GM18868 (cell line): ENCODE results near the gene MTMR2.
"Not testable (repeated sequence)": the region's sequence is repeated elsewhere in the genome, so short reads cannot be mapped to it uniquely, and the experiment has no call there.

ENCODE experiments used
- ATAC-seq: cut with Tn5 transposase; IDR thresholded peaks from one replicate; pipeline ENCODE4 v1.9.1; 2021; ENCODE audit warnings: mild to moderate bottlenecking, moderate library complexity; ENCODE audit not compliant: unreplicated experiment

The MTMR2 gene

DNA sequence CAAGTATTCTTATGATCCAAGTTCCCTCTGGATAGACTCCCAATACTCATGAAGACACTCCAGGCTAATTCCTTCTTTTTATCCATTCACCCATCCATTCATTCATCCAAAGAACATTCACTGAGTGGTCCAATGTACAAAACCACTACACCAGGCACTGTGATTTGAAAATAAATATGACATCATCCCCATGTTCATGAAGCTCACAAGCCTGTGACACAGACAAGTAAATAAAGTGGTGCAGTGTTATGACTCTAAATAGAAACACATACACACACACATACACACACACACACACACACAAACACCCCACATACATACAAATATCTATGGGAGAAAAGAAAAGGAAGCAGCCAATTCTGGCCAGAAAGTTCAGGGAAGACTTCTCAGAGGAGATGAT is 35.5 kb downstream of the MTMR2 start:
- ATAC-seq: no peak

DNA sequence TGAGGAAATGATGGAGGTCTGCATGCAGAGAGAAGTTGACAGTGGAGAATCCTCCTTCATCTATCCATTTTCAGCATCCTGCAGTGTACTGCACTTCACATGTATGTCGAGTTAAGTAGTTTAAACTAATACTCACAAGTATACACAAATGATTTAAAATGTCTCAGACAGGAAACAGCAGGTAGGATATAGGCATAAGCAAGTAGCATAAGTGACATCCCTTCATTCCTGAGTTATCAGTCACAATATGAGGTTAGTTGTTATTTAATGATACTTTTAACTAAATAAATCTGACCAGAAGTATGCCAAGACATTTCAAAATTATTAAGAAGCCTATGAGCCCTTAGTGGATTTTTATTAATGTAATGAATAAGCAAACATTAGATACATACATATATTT is 37.4 kb downstream of the MTMR2 start:
- no peak for ATAC-seq

DNA sequence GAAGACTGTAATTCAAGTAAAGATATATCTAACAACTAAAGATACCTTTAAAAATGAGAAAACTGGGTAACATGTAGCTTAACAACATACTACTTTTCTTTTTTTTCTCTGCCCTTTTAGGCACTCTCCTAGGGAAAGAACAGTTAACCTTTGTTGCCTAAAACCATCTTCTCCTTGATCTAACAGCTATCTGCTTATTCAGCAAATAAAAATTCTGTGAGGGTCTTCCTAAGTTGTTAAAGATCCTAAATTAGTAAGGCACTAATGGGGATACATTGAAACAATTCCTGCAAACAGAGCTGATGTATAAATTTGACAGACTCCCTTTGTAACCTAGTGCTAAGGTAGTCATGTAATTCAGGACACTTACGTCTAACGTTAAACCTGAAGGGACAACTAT is 39.1 kb downstream of the MTMR2 start:
- ATAC-seq: no peak

DNA sequence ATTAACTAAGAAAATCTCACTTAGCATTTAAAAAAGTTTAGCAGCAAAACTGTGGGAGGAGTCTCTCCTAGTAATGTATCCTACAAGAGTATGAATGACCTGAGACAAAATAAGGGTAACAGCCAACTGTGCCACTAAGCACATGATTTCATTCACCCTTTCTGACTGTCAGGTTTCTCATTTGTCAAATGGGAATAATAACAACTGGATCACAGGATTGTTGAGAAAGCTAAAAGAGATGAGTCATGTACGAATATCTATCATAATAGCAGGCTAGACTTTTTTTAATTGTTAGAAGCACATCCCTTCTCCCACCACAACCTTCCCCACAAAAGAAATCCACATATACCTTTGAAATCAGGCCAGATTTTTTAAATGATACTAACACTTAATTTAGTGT is 39.5 kb downstream of the MTMR2 start:
- ATAC-seq: no peak

DNA sequence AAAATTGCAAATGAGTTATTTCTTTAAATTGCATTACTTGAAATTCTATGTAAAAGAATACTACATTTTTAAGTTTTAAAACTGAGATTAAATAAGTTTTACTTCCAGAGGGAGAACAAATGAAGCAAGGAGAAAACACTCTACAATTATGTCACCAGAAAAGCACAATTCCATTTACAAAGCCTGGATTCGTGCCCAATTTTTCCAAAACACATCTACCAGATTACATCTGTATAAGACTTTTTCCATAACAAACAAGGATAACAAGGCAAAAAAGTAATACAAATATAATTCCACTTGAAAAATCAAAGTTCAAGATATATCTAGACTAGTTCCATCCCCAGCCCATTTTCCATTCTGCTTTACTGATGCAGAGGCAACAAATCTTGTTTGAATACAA is 40.5 kb downstream of the MTMR2 start:
- ATAC-seq: no peak

DNA sequence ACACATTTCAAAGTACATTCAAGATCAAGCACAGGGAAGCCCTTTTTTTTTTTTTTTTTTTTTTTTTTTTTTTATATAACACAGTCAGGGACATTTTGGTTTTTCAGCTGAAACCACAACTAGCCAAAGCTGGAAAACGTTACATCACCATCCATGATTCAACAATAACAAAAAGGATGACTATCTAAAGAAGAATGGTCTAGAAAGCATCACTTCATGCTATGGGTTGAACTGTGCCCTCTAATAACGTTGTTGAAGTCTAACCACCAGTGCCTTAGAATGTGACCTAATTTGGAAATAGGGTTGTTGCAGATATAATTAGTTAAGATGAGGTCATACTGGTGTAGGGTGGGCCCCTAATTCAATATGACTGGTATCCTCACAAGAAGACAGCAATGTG is 46.6 kb downstream of the MTMR2 start:
- ATAC-seq: no peak

DNA sequence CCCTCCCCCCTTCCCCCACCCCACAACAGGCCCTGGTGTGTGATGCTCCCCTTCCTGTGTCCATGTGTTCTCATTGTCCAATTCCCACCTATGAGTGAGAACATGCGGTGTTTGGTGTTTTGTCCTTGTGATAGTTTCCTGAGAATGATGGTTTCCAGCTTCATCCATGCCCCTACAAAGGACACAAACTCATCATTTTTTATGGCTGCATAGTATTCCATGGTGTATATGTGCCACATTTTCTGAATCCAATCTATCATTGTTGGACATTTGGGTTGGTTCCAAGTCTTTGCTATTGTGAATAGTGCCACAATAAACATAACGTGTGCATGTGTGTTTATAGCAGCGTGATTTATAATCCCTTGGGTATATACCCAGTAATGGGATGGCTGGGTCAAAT is 53.0 kb downstream of the MTMR2 start:
- ATAC-seq: not testable (repeated sequence)

DNA sequence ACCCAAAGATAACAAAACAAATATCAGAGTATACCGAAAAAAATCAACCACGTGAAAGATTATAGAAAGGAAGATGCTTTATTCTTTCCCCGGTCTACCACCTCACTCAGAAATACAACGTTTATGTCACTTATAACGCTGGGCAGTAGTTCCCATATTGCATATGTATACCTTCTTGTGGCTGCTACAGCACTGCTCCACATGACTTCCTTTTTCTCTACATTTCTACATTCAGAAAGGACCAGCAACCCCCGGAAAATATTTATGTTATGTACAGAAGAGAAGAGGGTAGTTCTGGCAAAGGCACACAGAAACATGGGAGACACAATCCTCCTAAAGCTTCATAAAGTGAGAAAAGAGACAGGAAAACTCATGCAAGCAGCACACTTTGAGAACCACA is 56.8 kb downstream of the MTMR2 start:
- no peak for ATAC-seq

DNA sequence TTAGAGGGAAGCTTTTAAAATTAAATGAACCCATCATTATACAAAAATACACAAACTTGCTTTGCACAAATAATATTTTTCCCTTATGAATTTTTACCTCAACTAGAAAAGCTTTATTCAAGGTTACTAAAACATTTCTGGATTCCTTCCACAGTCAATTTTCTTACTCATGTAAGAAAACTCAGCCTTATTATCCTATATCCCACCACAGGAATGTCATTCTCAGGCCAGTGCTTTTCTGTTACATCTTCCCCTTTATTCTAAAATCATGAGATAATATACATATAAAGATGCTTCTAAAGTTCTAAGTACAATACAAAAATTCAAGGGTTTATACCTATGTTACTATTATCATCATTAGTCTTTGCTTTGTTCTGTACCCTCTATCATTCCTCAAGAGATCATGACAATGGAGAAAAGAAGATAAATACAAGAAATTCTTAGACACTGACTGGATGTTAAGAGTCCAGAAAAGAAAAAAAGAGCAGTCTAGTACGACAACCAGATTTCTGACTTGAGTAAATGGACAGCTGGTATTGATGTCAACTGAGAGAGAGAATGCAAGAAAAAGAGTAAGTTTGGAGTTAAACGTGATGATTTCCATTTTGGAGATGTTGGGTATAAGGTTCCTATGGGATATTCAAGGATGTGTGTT is 60.3 kb downstream of the MTMR2 start:
- ATAC-seq: no peak

DNA sequence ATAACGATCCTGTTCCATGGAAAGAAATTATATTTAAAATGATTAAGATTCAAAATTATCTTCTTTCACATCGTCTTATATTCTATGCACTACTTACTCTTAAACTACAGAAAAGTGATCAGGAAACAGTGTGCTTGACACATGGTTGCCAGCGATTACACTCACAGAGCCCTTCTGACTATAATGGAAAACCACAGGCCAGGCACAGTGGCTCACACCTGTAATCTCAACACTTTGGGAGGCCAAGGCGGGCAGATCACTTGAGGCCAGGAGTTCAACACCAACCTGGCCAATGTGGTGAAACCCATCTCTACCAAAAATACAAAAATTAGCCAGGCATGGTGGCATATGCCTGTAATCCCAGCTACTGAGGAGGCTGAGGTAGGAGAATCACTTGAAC is 63.9 kb downstream of the MTMR2 start:
- not testable (repeated sequence) for ATAC-seq

DNA sequence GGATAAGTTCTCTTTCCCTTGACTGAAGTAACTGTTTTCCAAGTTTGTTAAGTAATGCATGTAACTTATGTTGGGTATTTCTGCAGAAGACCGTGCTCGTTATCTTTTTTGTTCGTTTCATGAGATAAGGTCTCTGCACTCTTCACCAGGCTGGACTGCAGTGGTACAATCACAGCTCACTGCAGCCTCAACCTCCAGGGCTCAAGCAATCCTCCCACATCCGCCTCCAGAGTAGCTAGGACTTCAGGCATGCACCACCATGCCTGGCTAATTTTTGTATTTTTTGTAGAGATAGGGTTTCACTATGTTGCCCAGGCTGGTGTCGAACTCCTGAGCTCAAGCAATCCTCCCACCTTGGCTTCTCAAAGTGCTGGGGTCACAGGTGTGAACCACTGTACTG is 69.5 kb downstream of the MTMR2 start:
- not testable (repeated sequence) for ATAC-seq

DNA sequence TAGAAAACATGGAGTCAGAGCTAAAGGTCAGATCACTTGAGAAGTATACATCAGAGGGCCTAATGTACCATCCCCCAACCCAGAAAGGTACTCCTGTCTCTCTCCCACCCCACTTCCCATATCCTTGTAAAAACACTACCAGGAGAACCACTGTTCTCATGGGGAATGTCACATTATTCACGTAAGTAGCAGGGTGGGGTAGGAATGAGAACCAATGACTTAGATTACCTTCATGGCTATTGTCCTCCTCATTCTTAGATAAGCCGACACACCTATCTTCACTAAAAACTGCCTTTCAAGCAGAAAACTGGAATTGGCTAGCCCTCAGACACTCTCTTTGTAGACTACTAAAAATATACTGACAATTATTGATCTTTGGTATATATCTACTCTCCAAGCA is 70.0 kb downstream of the MTMR2 start:
- ATAC-seq: no peak

DNA sequence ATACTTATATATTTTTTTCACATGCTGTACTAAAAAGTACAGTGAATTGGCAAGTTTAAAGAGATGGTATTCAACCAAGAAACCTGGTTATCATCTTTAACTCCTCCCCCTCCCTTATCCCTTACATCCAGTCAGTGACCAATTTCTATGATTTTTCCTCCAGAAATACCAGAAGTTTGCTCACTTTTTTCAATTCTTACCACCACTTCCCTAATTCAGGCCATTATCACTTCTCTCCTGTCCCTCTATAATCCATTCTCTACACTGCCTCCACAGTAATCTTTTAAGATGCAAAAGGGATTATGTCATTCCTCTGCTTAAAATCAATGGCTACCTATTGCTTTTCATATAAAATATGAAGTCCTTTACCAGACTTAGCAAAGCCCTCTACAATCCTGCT is 70.8 kb downstream of the MTMR2 start:
- ATAC-seq: no peak

DNA sequence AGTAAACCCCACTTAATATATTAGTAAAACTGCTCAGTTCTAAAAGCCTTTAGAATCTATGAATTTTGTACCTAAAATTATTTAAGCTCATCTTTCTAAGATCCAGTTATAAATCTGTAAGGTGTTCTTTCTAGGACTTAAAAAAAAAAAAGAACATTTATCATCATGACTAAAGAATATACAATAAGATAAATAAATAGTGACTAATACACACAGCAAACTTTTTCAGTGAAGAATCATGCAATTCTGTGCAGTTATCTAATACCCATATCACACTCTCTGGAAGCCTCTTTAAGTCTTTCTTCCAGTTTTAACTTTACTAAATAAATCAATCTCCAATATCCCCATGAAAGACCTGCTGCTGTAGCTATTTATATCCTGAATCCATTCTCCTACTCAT is 73.8 kb downstream of the MTMR2 start:
- ATAC-seq: no peak

DNA sequence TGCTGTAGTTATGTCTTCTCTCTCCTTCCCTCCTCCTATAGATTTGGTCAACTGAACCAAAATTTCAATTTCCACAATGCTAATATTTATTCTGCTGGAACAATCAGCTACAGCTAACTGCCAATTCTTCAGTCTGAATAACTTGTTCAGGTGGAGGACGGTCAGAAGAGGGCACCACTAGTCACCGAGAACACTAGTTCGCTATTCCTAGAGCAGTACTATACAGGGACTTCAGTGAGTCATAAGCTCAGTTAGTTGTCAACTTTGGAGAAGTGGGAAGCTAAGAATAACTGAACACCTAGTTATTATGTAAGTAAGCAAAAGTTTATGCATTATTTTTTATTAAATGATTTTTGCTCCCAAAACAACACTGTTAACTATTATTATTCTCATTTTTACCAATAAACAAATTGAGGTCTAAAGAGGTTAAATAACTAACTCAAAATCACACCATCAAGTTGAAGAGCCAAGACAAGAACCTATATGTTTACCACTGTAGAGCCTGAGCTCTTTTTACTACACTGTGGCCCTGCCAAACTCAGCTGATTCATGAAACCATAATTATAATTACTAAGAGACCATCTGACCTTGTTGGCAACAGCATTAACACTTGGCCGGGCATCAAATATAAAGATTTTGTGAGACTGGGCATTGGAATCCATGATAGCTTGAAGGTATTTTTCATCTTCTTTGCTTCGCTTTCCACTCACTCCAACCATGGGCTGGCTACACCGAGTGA is 74.7 kb downstream of the MTMR2 start:
- peak; percentile 67 for ATAC-seq

DNA sequence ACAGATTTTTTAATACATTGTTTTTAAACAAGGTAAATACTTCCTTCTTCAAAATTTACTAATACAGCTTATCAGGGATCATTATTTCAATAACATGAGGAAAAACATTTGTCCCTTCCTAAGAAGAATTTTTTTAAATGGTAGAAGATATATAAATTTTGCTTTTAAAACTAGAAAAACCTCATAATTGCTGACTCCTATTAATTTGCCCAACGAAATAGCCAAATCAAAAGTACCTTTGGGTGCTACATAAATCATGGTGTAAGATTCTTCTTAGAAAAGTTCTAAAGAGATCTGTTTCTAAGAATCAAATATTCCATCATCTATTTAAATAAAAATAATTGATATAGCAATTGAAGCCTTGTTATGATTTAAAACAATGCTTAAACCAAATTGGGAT is 78.7 kb downstream of the MTMR2 start:
- ATAC-seq: no peak

DNA sequence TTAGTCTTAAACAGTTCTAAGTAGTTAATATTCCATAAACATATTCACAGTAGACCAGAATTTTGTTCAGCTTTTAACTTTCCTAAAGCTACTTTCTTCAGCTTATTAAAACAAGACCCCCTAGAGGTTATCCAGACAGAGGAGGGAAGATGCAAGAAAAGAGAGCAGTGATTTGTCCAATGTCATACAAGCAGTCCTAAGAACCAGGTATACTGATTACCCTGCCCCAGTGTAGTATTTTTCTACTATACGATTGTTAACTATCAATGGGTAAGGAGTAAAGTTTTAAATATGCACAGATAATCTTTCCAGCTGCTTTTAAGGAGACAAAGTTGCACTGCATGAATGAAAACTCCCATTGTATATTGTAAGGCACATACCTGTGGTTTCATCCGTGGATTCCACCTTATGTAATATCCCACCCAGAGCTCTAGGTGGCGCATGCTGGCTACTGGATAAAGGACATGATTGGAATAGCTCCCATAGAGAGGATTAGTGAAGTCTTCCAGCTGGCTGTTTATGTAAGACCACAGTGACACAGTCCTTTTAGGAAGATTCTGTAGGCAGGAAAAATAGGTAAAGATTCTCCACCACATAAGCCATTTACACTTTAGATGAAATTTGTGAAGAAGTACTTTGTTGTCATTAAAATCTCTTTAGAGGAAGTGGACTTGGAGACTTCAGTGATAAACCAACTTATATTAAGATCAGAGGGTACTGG is 88.0 kb downstream of the MTMR2 start:
- ATAC-seq: peak; percentile 94

DNA sequence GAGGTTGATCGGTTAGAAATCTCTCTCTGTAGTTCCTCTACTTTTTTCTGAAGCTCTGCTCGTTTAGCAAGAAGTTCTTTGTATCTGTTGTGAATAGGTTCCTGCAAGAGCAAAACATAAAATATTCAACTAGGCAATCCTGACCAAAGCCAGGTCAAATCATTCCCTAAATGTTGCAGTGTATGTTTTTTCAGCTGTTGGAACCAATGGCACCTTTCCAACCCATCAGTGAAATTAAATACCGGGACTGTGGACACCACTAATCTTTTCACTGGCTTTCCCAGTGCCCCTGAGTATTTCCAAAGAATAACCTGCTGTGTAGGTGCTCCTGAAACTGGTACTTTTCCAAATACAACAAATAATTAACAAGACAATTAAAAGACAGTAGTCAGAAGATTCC is 88.6 kb downstream of the MTMR2 start:
- ATAC-seq: no peak

DNA sequence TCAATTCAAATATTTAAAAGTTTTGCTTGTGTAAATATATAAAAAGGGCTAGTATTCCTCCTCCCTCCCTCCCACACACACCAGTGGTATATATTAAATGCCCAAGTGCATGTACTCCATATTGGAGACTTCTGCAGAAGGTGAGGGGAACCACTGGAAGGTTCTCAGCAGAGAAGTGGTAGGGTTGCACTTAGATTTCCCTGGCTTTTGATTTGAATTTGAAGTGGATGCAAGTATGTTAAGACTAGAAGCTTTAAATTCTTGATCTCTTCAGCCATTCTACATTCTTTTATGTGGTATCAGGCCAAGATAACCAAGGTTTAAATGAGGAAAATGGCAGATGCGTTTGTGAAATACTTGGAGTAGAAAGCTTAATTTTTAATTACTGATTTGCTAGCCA is 90.5 kb downstream of the MTMR2 start:
- no peak for ATAC-seq

DNA sequence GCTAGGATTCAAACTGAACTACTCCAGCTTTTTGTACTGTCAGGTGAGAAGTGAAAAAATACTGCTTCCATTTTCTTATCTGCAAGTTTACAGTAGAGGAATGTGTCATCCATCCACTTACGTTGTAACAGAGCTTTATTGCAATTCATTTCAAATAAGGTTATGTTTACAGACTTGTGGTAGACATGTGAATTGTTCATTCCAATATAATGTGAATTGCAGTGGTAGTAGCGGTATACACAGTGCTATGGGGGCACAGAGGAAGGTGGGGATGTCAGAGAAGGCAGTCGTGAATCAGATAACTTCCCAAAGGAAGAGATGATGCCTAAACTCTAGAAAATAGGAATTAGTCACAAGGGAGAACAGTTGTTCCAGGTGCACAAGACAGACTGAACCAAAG is 91.1 kb downstream of the MTMR2 start:
- ATAC-seq: no peak

DNA sequence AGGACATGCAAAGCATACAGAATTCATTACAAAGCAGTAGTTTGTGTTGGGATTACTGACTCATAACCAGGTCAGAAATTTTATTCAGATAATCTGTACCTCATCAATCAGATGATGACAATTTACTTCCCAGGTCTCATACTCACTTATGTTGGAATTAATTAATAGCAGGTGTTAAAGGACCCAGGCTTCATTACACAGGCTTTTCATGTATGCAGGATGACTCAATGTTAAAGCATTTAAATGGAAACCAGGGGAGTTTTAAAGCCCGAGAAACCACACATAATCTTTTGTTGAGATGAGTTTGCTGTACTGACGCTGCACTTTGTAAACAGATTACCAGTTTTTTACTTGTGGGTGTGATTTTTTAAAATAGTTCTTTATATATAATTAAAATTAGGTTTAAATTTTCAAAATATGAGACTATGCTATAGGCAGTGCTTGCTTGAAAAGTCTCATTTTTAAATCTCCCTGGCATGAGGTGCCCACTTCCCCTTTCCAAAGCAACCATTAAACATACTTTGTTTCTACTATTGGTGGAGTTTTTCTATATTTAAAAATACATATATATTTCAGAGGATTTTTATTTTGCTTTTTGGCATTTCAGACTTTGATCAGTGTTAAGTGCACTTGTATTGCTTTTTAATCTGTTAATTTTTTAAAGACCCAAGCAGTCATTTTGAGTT is 92.6 kb downstream of the MTMR2 start:
- no peak for ATAC-seq
